Effector CD8-positive, alpha-beta T cell (primary cell): ENCODE data around the gene AIDA.

Experiments used
- DNase-seq: peaks from one replicate; lab custom pipeline; 2025; lab: John Stamatoyannopoulos, UW

AIDA gene

GRCh38 chr1:222652676-222653075 lies 59.6 kb downstream of the AIDA start:
- no peak for DNase-seq

- peak; percentile 30 for DNase-seq
These were observed 67.7 kb downstream of the AIDA start for GRCh38 chr1:222644636-222644980.

- peak; percentile 95 for DNase-seq
These were observed 68.2 kb downstream of the AIDA start for GRCh38 chr1:222643938-222644635.

GRCh38 chr1:222643606-222643937 lies 68.7 kb downstream of the AIDA start:
- no peak for DNase-seq

GRCh38 chr1:222642468-222642867 lies 69.8 kb downstream of the AIDA start:
- DNase-seq = no peak

- no peak for DNase-seq
These were observed 70.9 kb downstream of the AIDA start for GRCh38 chr1:222641269-222641948.

GRCh38 chr1:222634180-222635013 lies 77.9 kb downstream of the AIDA start:
- peak; percentile 50 for DNase-seq

- DNase-seq = no peak
These were observed 79.5 kb downstream of the AIDA start for GRCh38 chr1:222632749-222633148.

GRCh38 chr1:222631611-222632208 lies 80.6 kb downstream of the AIDA start:
- DNase-seq = no peak

- no peak for DNase-seq
These were observed 82.3 kb downstream of the AIDA start for GRCh38 chr1:222629921-222630535.

GRCh38 chr1:222627232-222627631 lies 85.1 kb downstream of the AIDA start:
- no peak for DNase-seq

GRCh38 chr1:222624214-222624613 lies 88.1 kb downstream of the AIDA start:
- no peak for DNase-seq

GRCh38 chr1:222623458-222623857 lies 88.8 kb downstream of the AIDA start:
- DNase-seq = no peak

GRCh38 chr1:222622765-222623164 lies 89.5 kb downstream of the AIDA start:
- DNase-seq = no peak

- no peak for DNase-seq
These were observed 91.7 kb downstream of the AIDA start for GRCh38 chr1:222620566-222620965.

- no peak for DNase-seq
These were observed 93.3 kb downstream of the AIDA start for GRCh38 chr1:222618880-222619596.
